Measurements from ENCODE around the gene RAB40B. TPM values are rescaled to one million over a fixed set of nuclear protein-coding genes. Genes with fewer than 3 reads are reported as not detected.

RAB40B gene
- polyA plus RNA-seq, 1 experiment, result 9.4 TPM

GRCh38 chr17:82683534-82683933, 15.0 kb downstream of the RAB40B start:
- ChIA-PET POLR2A (no interaction called here), CTCF (no interaction called here)
- no peak overlapping the region for H3K4me3 ChIP-seq (ENCODE audit: low read depth, low read length)
- DNase-seq (ENCODE audit: low read depth), result no peak
- H3K36me3 ChIP-seq (ENCODE audit: control insufficient read depth, insufficient read depth, low read length), result no peaks in the 10 kb centered on the region
- H3K27me3 ChIP-seq (ENCODE audit: control insufficient read depth, insufficient read depth, low read length), result no peaks in the 10 kb centered on the region
- TF ChIP-seq CTCF (IDR thresholded peaks at IDR 0.05; ENCODE audit: insufficient read depth, low read depth, low read length), result no peak

- Histone ChIP-seq H3K36me3 (ENCODE audit: control insufficient read depth, insufficient read depth, low read length) (no peaks in the 10 kb centered on the region), H3K4me3 (ENCODE audit: low read depth, low read length) (no peak overlapping the region), H3K27me3 (ENCODE audit: control insufficient read depth, insufficient read depth, low read length) (no peaks in the 10 kb centered on the region)
- DNase-seq (ENCODE audit: low read depth), result no peak
- POLR2A ChIA-PET, result no interaction called here
- CTCF ChIA-PET, result no interaction called here
- TF ChIP-seq CTCF (IDR thresholded peaks at IDR 0.05; ENCODE audit: insufficient read depth, low read depth, low read length), result no peak
Measured at GRCh38 chr17:82681547-82681946, 17.0 kb downstream of the RAB40B start.

DNA sequence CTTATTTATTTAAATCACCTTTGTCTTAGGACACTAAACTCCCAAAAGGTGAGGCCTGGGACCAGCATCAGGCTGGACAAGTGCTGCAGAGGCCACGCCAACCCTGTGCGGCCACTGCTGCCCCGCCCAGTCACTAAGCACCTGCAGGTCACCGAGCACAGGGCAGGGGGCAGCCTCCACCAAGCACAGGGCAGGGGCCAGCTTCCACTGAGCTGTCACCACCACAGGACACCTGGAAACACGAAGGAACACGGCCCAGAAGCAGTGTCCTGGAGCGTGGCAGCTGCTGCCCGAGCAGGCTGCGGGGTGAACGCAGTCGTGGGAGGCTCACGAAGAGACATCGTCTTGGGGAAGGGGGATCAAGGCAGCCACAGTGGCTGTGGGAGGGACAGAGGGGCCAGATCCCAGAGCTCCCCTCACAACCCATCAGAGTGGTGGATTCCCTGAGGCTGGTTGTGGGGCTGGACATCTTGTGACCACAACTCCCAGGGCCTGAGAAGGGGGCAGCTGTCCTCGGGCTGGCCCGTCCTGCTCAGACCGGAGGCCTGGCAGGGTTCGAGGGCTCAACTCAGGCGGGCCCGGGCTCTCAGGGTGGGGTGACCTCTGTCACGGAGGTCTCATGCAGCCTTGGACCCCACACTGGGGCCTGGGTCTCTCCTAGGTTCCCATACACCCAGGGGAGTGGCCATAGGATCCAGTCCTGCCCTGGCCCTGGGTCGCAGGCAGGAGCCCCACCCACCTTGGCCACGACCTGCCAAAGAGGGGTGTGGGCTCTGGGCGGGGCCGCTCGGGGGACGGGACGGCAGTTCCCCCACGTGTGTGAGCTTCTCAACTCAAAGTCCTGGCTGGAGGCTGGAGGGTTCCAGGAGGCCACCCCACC, 18.7 kb downstream of the RAB40B start:
- no peak for TF ChIP-seq CTCF (IDR thresholded peaks at IDR 0.05; ENCODE audit: insufficient read depth, low read depth, low read length)
- POLR2A ChIA-PET, result no interaction called here
- CTCF ChIA-PET, result interaction anchor here (0.6 to 2.7 kb wide), 2 partner anchors 11 to 51 kb away, joined by 3 to 12 read pairs; no protein-coding TSS in a partner anchor
- Histone ChIP-seq H3K36me3 (ENCODE audit: control insufficient read depth, insufficient read depth, low read length) (no peaks in the 10 kb centered on the region), H3K4me3 (ENCODE audit: low read depth, low read length) (no peak overlapping the region), H3K27me3 (ENCODE audit: control insufficient read depth, insufficient read depth, low read length) (no peaks in the 10 kb centered on the region)
- no peak for DNase-seq (ENCODE audit: low read depth)

DNA sequence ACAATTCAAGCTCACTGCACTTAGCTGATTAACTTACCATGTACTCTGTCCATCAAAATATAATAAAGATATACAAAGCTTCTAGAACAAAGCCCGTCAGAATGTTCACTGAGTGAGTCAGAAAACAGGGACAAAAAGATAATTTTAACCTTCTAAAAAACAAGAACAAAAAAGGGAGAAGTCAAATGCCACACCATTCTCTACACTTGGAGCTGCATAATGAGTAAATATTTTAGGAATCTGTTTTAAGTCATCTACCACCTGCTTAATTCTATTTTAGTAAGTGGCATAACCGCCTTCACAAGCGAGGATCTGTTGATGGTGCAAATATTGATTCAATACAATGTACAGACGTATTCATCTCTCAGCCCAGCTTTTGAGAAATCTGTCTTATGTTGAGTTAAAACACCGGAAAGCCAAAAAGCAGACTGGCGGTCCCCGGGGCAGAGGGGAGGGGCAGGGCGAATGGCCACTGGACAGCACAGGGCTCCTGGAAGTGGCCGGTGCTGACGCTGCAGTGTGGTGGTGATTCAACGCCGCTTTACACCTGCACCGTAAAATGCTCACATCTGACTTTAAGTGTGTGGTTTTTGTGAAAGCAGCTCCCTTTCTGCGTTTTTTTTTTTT, 20.1 kb downstream of the RAB40B start:
- TF ChIP-seq CTCF (IDR thresholded peaks at IDR 0.05; ENCODE audit: insufficient read depth, low read depth, low read length), result no peak
- ChIA-PET POLR2A (no interaction called here), CTCF (interaction anchor here (2.7 kb wide), 1 partner anchor 10 kb away, joined by 12 read pairs; no protein-coding TSS in a partner anchor)
- Histone ChIP-seq H3K4me3 (ENCODE audit: low read depth, low read length) (no peak overlapping the region), H3K27me3 (ENCODE audit: control insufficient read depth, insufficient read depth, low read length) (no peaks in the 10 kb centered on the region), H3K36me3 (ENCODE audit: control insufficient read depth, insufficient read depth, low read length) (no peaks in the 10 kb centered on the region)
- DNase-seq (ENCODE audit: low read depth), result no peak

DNA sequence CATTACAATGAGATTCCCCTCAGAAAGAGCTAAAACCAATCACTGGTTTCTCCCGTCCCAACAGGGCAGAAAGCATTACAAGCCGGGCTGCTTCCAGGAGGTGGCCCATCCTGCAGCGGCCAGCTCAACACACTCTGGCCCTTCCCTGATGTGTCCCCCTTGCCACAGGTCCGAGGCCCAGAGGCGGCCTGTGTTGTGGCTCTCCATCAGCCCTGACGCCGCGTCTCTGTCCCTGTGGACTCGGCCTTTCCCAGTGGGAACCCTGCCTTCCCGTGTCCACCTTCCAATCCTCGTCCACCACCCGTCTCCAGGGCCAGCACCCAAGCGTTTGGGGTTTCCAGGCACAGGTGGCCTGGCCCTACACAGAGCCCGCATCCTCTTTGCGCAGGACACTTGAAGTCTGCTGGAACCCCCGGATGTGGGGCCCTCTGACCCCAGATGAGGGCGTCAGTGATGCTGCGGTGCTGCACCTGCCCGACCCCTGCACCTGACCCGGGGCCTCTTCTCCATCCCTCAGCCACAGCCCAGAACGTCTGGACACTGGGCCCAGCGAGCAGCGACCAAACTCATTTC, 21.1 kb downstream of the RAB40B start:
- TF ChIP-seq CTCF (IDR thresholded peaks at IDR 0.05; ENCODE audit: insufficient read depth, low read depth, low read length), result no peak
- Histone ChIP-seq H3K36me3 (ENCODE audit: control insufficient read depth, insufficient read depth, low read length) (no peaks in the 10 kb centered on the region), H3K4me3 (ENCODE audit: low read depth, low read length) (no peak overlapping the region), H3K27me3 (ENCODE audit: control insufficient read depth, insufficient read depth, low read length) (no peaks in the 10 kb centered on the region)
- DNase-seq (ENCODE audit: low read depth), result no peak
- CTCF ChIA-PET, result interaction anchor here (2.7 kb wide), 1 partner anchor 9 kb away, joined by 12 read pairs; no protein-coding TSS in a partner anchor
- POLR2A ChIA-PET, result interaction anchor here (0.6 kb wide), 1 partner anchor 260 kb away, joined by 4 read pairs; no protein-coding TSS in a partner anchor
